Frontal cortex (tissue), 4 donors: ENCODE results near the gene TMEM132E. TPM values are rescaled to one million over a fixed set of nuclear protein-coding genes. Genes with fewer than 3 reads are reported as not detected.

ENCODE experiments used
- DNase-seq, 2 donors: peaks; one replicate each; pipeline ENCODE4 v3.0.0; 2012; ENCODE audit warnings: low spot score in 2 of 2
- FAIRE-seq: peaks from 2 replicates; lab custom pipeline; 2012; peaks lifted over from hg19 to GRCh38; lab: Jason Lieb, UNC
- total RNA-seq: library from RNA; depleted of rRNA; stranded (reverse); fragments of >200 nt; gene quantifications from one replicate; pipeline ENCODE4 v1.2.3, GENCODE V29; 2014
- donor health status: control.
- donor health status: control.
- donor health status: control.

Gene TMEM132E
- total RNA-seq, 1 donor from 2014 or later = 1.6 TPM

GRCh38 chr17:34623856-34624766 is 44.7 kb downstream of the TMEM132E start:
- DNase-seq = no peak
- FAIRE-seq = no peak

DNA sequence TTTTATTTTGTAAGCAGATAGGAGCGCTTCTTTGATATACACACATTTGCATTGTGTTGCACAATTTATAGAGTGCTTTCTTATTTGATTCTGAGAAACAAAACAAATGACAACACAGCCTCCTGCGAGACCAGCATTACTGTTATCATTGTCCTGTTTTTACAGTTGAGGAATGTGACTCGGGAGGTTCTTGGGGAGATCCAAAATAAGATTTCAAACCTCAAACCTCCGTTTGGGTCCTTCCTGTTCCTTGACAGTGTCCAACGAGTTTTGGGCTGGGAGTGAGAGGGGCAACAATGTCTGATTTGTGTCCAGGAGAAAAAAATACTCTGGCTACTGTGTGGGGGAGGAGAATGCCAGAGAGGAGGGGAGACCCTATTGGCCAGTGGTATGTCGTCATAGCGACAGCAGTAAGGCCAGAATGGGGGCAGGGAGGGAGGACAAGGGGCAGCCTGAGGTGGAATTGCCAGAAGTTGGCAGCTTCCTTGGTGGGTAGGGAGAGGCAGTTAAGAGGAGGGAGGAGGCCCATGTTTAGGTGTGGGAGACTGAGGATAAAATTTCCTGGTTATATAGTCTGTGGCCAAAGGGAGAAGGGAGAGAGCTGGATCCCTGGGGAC is 45.5 kb downstream of the TMEM132E start:
- DNase-seq (no peak), FAIRE-seq (no peak)

GRCh38 chr17:34626121-34626681 is 46.8 kb downstream of the TMEM132E start:
- no peak for FAIRE-seq
- no peak for DNase-seq

GRCh38 chr17:34628879-34629278 is 49.5 kb downstream of the TMEM132E start:
- FAIRE-seq = no peak
- DNase-seq = no peak

- DNase-seq (no peak), FAIRE-seq (no peak)
Observed at GRCh38 chr17:34633351-34633750, 54.0 kb downstream of the TMEM132E start.

DNA sequence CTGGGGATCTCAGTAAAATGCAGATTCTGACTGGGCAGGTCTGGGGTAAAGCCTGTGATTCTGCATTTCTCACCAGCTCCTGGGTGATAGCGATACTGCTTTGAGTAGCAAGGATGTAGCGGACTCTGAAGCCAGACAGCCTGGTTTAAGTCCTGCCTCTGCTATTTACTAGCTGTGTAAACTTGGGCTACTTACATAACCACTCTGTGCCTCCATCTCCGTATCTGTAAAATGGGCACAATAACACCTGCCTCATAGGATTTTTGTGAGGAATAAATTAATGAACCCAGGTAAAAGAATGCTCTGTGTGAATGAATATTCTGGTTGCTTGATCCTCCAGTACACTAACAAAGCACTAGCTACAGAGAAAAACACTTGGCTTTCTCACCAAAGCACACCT is 54.4 kb downstream of the TMEM132E start:
- FAIRE-seq = no peak
- no peak for DNase-seq

GRCh38 chr17:34634551-34635160 is 55.3 kb downstream of the TMEM132E start:
- no peak for DNase-seq
- FAIRE-seq = no peak

GRCh38 chr17:34635876-34636275 is 56.5 kb downstream of the TMEM132E start:
- DNase-seq (no peak), FAIRE-seq (no peak)

DNA sequence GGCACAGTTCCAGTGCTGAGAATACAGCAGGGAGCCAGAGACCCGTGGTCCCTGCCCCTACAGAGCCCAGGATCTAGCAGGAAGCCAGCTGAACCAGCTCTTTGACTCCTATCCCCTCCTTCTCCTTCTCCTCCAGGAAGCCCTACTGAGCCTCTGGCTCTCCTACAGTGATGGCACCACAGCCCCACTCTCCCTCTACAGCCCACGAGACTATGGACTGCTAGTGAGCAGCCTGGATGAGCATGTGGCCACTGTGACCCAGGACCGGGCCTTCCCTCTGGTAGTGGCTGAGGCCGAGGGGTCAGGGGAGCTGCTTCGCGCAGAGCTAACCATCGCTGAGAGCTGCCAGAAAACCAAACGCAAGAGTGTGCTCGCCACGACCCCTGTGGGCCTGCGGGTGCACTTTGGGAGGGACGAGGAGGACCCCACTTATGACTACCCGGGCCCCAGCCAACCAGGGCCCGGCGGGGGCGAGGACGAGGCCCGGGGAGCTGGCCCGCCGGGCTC is 57.7 kb downstream of the TMEM132E start:
- FAIRE-seq = no peak
- DNase-seq = no peak

- FAIRE-seq = no peak
- peak; percentile 68 to 85 for DNase-seq
Observed at GRCh38 chr17:34637548-34638525, 58.5 kb downstream of the TMEM132E start.

DNA sequence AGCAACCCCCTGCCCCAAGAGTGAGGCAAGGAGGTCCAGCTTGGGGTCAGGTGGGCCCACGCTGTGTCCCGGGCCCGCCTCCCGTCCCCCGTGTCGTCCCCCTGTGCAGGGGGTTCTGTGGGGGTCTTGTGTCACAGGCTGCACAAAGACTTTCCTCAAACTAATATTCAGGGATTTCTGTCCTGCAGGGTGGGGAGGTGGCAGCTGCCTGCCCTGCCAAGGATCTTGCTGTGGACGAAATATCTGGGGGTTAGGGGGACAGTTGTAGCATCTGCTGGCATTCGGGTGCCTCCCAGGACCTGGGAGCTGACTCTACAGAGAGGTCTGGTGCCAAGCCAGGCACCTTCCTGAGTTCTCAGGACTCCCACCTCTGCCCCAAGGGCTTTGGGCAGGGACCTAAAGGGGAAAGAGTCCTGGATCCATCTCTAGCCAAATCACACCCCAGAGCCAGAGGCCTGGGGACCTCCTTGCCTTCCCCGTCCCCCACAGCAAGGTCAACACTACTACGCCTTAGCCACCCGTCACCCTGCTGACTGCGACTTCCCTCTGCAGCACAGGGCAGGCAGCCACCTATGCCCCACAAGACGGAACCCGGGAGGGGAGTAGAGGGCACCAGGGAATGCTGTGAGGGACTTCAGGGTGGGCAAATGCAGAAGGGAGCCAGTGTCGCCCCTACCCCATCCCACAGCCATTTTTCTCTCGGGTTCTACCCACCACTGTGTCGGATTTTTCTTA is 59.3 kb downstream of the TMEM132E start:
- no peak for DNase-seq
- FAIRE-seq = no peak

GRCh38 chr17:34639706-34640425 is 60.5 kb downstream of the TMEM132E start:
- no peak for FAIRE-seq
- DNase-seq = peak in 1 of 2 donors; percentile 35

- no peak for DNase-seq
Observed at GRCh38 chr17:34641368-34641767, 62.0 kb downstream of the TMEM132E start.

GRCh38 chr17:34644941-34645550 is 65.7 kb downstream of the TMEM132E start:
- FAIRE-seq (no peak), DNase-seq (no peak)

More at GRCh38 chr17:34641368-34641767, 62.0 kb downstream of the TMEM132E start:
- no peak for FAIRE-seq

DNA sequence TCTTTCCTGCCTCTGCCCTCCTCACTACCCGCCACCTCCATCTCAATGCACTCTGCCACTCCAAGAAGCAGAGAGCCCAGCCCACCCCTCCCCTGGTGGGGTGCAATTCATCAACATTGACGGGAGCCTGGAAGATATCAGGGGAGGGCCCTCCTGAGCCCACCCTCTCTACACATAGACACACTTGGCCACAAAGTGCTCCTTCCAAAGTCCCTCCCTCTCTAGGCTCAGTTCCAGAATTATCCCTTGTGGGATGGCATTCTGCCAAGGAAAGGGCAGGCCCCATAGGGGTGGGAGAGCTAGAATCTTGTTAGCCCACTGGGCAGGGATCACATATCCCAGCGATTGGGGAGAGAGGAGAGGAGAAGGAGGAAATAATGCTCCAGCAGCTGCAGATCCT is 66.2 kb downstream of the TMEM132E start:
- DNase-seq (no peak), FAIRE-seq (no peak)

DNA sequence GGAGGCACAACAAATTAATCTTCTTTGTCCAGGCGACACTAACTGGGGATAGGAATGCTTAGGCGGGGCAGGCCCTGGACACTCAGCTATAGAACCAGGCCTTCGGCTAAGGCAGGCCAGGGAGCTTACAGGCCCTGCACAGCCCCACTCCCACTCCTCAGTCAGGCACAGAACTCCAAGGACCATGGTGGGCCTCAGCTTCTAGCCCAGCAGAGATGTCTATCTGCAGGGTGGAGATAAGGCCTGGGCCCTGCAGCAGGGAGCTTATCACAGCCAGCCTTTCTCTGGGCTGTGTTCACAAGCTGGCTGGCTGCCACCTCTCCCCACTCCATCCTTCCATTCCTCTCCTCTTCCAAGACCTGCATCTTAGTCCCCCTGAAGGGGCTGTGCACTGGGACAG is 68.1 kb downstream of the TMEM132E start:
- no peak for DNase-seq
- no peak for FAIRE-seq

DNA sequence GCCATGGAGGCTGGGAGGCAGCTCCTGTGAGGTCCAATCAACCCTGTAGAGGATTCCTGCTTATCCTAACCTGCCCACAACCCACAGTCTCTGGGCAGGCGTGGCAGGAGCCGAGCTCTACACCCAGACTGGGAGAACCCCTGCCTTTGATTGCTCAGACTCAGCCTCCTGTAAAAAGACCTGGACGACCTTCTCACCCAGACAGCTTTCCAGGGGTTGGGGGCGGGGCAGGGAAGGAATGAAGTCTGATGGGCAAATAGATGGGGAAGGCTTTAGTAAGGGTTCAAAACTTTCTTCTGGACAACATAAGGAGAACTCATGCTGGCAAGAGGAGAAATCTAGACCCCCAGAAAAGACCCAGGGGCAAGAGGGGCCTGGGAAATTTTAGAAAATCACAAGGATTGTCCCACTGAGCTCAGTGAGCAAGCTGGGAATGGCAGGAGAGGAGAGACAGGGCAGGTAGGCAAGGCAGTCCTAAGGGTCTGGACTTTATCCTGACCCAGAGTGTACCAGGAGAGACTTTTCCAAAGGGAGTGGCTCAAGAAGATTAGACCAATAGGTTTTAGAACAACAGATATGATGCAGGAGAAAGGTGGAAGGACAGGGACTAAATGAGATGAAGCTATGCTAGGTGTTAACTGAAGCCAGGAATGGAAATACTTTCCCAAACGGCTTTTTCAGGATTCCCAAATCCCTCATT is 70.8 kb downstream of the TMEM132E start:
- FAIRE-seq = no peak
- no peak for DNase-seq
